LNCAP (cell line): Measurements from ENCODE around the gene ZNF316.

ENCODE experiments used
- TF ChIP-seq, protein P1 (sequence below): fragments of 450-650 bp; IDR thresholded peaks from 2 replicates; pipeline ENCODE4 v1.5.1; 2017; ENCODE audit warnings: mild to moderate bottlenecking

Gene ZNF316

GRCh38 chr7:6655636-6656385 lies 18.7 kb downstream of the ZNF316 start:
- TF ChIP-seq, protein P1, sequence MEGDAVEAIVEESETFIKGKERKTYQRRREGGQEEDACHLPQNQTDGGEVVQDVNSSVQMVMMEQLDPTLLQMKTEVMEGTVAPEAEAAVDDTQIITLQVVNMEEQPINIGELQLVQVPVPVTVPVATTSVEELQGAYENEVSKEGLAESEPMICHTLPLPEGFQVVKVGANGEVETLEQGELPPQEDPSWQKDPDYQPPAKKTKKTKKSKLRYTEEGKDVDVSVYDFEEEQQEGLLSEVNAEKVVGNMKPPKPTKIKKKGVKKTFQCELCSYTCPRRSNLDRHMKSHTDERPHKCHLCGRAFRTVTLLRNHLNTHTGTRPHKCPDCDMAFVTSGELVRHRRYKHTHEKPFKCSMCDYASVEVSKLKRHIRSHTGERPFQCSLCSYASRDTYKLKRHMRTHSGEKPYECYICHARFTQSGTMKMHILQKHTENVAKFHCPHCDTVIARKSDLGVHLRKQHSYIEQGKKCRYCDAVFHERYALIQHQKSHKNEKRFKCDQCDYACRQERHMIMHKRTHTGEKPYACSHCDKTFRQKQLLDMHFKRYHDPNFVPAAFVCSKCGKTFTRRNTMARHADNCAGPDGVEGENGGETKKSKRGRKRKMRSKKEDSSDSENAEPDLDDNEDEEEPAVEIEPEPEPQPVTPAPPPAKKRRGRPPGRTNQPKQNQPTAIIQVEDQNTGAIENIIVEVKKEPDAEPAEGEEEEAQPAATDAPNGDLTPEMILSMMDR: no peak

GRCh38 chr7:6656413-6656812 lies 19.3 kb downstream of the ZNF316 start:
- TF ChIP-seq, protein P1: no peak

- TF ChIP-seq, protein P1: no peak
Observed at GRCh38 chr7:6658618-6659345, 21.7 kb downstream of the ZNF316 start.

DNA sequence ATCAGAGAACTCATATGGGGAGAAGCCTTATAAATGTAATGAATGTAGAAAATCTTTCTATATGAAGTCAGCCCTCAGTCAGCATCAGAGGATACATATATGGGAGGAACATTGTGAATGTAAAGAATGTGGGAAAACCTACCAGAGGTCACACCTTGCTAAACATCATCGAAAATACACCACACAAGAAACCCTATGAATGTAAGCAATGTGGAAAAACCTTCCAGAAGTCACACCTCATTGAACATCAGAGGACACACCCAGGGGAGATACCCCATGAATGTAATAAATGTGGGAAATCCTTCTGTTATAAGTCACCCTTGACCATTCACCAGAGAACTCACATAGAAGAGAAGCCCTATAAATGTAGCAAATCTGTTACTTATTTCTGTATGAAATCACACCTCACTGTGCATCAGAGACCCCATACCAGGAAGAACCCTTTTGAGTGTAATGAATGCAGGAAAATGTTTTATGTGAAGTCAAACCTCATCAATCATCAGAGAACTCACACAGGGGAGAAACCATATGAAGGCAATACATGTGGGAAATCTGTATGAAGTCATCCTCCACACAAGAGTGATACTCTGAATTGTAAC lies 38.8 kb downstream of the ZNF316 start:
- TF ChIP-seq, protein P1: no peak

- TF ChIP-seq, protein P1: no peak
Observed at GRCh38 chr7:6680146-6680545, 43.0 kb downstream of the ZNF316 start.

- TF ChIP-seq, protein P1: no peak
Observed at GRCh38 chr7:6691103-6691502, 54.0 kb downstream of the ZNF316 start.

- TF ChIP-seq, protein P1: no peak
Observed at GRCh38 chr7:6691609-6692106, 54.5 kb downstream of the ZNF316 start.
